CD4-positive, alpha-beta T cell treated with Interleukin-4 for 4 hours (primary cell): ENCODE data around the gene RNF13.
A peak's percentile ranks its signal among the peaks of the same experiment; 100 is the strongest.
"Not testable (repeated sequence)": the region's sequence is repeated elsewhere in the genome, so short reads cannot be mapped to it uniquely, and the experiment has no call there.

Experiments used
- DNase-seq: peaks from one replicate; pipeline ENCODE4 v3.0.0-alpha.2; 2020

Gene RNF13

GRCh38 chr3:149801639-149802038, 11.4 kb upstream of the RNF13 start:
- DNase-seq: no peak

DNA sequence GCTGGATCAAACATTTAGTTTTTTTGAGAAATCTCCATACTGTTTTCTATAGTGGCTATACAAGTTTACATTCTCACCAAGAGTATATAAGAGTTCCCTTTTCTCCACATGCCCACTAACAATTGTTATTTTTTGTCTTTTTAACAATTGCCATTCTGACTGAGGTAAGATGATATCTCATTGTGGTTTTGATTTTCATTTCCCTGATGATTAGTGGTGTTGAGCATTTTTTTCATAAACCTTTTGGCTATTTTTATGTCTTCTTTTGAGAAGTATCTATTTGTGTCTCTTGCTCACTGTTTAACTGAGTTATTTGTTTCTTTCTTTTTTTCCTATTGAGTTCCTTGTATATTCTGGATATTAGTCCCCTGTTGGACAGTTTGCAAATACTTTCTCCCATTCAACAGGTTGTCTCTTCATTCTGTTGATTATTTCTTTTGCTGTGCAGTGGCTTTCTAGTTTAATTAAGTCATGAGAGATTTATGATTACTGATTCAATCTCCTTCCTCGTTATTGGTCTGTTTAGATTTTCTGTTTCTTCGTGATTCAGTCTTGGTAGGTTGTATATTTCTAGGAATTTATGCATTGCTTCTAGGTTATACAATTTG, 6.7 kb upstream of the RNF13 start:
- no peak for DNase-seq

GRCh38 chr3:149808209-149808829, 4.7 kb upstream of the RNF13 start:
- DNase-seq: peak; percentile 71

GRCh38 chr3:149809699-149810098, 3.3 kb upstream of the RNF13 start:
- no peak for DNase-seq

DNA sequence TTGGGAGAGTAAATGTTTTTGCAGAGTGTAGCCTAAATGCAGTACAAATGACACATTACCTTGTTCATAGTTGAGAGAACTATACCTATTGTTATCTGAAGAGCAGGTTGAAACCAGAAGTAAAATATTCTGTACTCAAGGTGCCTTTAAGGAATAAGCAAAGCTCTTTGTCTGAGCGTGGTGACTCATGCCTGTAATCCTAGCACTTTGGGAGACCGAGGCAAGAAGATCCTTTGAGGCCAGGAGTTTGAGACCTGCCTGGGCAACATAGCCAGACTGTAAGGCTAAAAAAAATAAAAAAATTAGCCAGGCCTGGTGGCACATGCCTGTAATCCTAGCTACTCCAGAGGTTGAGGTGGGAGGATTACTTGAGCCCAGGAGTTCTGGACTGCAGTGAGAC, 2.2 kb upstream of the RNF13 start:
- DNase-seq: no peak

- DNase-seq: no peak
Observed at GRCh38 chr3:149812165-149812605, 830 bp upstream of the RNF13 start.

- DNase-seq: no peak
Observed at GRCh38 chr3:149813367-149814281, 609 bp downstream of the RNF13 start.

DNA sequence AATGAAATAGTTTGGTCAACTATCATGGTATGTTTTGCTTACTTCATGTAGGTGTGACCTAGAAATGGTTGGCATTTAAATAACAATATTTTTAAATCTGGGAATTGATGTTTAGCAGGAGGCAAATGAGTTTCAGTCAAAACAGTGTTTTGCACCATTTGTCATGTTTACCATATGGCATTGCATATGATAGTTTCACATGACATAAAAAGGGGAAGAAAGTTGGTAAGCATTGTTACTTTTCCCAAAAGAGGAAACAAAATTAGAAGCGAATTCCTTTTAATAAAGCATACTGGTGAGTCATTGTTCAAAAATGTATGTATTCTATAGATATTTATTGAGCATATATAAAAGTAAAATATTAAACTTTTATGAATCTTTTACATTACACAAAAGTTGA, 2.3 kb downstream of the RNF13 start:
- no peak for DNase-seq

- no peak for DNase-seq
Observed at GRCh38 chr3:149815728-149816127, 2.7 kb downstream of the RNF13 start.

GRCh38 chr3:149816311-149816710, 3.3 kb downstream of the RNF13 start:
- DNase-seq: no peak

- DNase-seq: no peak
Observed at GRCh38 chr3:149816986-149817385, 4.0 kb downstream of the RNF13 start.

GRCh38 chr3:149819432-149819831, 6.4 kb downstream of the RNF13 start:
- DNase-seq: no peak

DNA sequence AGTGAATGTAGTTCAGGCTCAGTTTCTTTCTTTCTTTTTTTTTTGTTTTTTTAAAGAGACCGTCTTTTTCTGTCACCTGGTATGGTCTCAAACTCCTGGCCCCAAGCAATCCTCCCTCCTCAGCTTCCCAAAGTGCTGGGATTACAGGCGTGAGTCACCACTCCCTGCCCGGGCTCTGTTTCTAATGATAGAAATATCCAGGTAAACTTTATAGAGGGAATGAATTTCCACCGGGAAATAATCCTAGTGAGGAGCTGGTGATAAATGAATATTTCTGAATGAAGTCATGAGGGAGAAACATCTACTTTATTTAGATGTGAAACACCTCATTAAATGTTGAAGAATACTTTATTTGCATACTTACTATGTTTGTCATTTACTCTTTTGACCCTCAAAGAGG, 7.2 kb downstream of the RNF13 start:
- no peak for DNase-seq

GRCh38 chr3:149826636-149827035, 13.6 kb downstream of the RNF13 start:
- DNase-seq: no peak

GRCh38 chr3:149828390-149828789, 15.4 kb downstream of the RNF13 start:
- DNase-seq: no peak

DNA sequence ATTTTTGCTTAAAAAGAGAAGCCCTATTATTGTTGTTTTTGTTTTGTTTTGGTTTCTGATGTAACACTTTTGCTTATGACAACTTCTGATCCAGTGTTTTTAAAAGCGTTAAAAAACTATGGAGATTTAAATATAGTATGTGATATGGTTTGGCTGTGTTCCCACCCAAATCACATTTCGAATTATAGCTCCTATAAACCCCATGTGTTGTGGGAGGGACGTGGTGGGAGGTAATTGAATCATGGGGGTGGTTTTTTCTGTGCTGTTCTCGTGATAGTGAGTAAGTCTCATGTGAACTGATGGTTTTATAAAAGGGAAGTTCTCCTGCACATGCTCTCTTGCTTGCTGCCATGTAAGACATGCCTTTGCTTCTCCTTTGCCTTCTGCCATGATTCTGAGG, 16.6 kb downstream of the RNF13 start:
- DNase-seq: not testable (repeated sequence)

DNA sequence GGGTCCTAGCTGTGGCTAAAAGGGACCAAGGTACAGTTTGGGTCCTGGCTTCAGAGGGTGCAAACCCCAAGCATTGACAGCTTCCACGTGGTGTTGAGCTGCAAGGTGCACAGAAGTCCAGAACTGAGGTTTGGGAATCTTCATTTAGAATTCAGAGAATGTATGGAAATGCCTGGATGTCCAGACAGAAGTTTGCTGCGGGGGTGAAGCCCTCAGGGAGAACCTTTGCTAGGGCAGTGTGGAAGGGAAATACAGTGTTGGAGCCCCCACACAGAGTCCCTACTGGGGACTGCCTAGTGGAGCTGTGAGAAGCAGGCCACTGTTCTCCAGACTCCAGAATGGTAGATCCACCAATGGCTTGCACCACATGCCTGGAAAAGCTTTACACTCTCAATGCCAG, 17.9 kb downstream of the RNF13 start:
- no peak for DNase-seq

DNA sequence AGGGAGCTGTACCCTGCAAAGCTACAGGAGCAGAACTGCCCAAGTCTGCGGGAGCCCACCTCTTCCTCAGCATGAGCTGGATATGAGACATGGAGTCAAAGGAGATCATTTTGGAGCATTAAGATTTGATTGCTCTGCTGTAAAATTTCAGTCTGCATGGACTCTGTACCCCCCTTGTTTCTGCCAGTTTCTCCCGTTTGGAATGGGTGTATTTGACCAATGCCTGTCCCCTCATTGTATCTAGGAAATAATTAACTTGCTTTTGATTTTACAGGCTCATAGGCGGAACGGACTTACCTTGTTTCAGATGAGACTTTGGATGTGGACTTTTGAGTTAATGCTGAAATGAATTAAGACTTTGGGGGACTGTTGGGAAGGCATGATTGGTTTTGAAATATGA, 18.3 kb downstream of the RNF13 start:
- DNase-seq: no peak

- DNase-seq: no peak
Observed at GRCh38 chr3:149832086-149832485, 19.1 kb downstream of the RNF13 start.

DNA sequence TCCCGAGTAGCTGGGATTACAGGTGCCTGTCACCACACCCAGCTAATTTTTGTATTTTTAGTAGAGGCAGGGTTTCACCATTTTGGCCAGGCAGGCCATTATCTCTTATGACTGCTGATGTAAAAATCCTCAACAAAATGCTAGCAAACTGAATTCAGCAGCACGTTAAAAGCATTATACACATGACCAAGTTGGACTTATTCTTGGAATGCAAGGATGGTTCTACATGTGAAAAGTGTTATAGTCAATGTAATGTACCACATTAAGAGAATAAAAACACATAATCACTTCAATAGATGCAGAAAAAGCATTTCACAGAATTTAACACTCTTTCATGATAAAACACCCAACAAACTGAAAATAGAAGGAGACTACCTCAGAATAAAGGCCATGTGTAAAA, 20.2 kb downstream of the RNF13 start:
- no peak for DNase-seq

DNA sequence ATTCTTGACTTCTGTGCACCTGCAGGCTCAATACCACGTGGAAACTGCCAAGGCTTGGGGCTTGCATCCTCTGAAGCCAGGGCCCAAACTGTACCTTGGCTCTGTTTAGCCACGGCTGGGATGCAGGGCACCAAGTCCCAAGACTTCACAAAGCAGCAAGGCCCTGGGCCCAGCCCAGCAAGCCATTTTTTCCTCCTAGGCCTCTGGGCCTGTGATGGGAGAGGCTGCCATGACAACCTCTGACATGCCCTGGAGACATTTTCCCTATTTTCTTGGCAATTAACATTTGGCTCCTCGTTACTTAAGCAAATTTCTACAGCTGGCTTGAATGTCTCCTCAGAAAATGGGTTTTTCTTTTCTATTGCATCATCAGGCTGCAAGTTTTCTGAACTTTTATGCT, 25.5 kb downstream of the RNF13 start:
- DNase-seq: not testable (repeated sequence)

DNA sequence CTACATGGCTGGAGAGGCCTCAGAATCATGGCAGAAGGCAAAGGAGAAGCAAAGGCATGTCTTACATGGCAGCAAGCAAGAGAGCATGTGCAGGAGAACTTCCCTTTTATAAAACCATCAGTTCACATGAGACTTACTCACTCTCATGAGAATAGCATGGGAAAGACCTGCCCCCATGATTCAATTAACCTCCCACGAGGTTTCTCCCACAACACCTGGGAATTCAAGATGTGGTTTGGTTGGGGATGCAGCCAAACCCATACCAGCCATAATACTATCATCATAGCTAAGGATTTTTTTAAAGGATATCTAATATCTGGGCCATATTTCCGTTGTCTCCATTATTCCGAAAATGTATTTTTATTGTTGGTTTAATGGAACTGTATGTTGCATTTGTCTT, 26.5 kb downstream of the RNF13 start:
- not testable (repeated sequence) for DNase-seq

DNA sequence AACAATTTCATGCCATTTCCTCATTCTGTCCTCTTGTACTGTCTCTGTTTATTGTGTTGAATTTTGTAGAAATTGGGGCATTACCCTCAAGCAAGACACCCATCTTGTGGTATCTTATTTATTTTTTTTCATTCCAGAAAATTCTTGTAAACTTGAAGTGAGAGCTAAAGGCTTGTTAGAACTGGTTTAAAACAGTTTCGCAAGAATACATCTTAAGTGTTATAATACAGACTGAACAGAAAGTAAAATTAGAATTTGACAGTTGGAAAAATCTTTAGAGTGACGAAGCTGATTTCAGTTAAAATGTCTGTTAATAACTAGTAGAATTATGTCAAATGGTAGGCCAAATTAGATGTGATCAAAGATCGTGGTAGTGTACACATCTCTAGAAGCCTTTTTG, 26.9 kb downstream of the RNF13 start:
- no peak for DNase-seq

GRCh38 chr3:149843502-149843901, 30.5 kb downstream of the RNF13 start:
- no peak for DNase-seq
